GM19467 (cell line): ENCODE results near the gene BCCIP.

ENCODE experiments used
- ATAC-seq: cut with Tn5 transposase; IDR thresholded peaks from one replicate; pipeline ENCODE4 v1.9.1; 2021; ENCODE audit warnings: mild to moderate bottlenecking, moderate library complexity; ENCODE audit not compliant: unreplicated experiment

BCCIP gene

DNA sequence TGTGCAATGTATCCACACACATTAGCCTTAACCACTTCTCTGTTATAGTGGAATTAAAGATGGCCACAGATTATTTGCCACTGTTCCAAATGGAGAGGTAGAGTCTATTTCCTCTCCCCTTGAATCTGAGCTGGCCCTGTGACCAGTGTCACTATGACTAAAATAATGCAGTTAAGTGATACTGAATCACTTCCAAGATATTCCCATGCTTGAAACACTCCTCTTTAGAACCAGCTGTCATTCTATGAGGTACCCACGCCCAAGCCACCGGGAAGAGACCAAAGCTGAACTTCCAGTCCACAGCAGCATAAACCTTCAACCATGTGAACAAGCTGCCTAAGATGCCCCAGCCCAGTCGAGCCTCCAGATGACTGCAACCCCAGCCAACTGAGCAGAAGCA, 59.9 kb downstream of the BCCIP start:
- ATAC-seq, result no peak
